ENCODE data around the gene HMGB1.

- TF ChIP-seq CTCF (conservative IDR thresholded peaks at IDR 0.05 in 1 of 2, IDR thresholded peaks at IDR 0.05 in 1 of 2; ENCODE audit: low read depth in 1 of 2, low read length in 2 of 2), result no peak
- TF ChIP-seq EZH2 (IDR thresholded peaks at IDR 0.05; ENCODE audit: low read length, missing control alignments), result no peak
Observed at GRCh38 chr13:30450066-30450465, 15.7 kb downstream of the HMGB1 start.

Measured in fibroblast of lung (primary cell).